Liver (tissue), 9 donors: ENCODE data around the gene HERPUD2. TPM values are rescaled to one million over a fixed set of nuclear protein-coding genes. Genes with fewer than 3 reads are reported as not detected.
"Not testable (repeated sequence)": the region's sequence is repeated elsewhere in the genome, so short reads cannot be mapped to it uniquely, and the experiment has no call there.

Source experiments
- DNase-seq: peaks from one replicate; pipeline ENCODE4 v3.0.0-alpha.2; 2017; ENCODE audit warnings: low spot score
- H3K27ac ChIP-seq, 2 donors: one replicate each; pipeline ENCODE4 v1.7.0; 2013; ENCODE audit warnings: inconsistent platforms in 2 of 2, low read length in 2 of 2, control low read depth in 1 of 2, low read depth in 1 of 2, mild to moderate bottlenecking in 1 of 2
- H3K27me3 ChIP-seq, 4 donors: one replicate each; pipeline versions ENCODE4 v1.6.1 to v1.7.0; 2013; ENCODE audit warnings: low read length in 3 of 4, inconsistent platforms in 1 of 4, mild to moderate bottlenecking in 1 of 4, moderate library complexity in 1 of 4; ENCODE audit not compliant: control insufficient read depth in 4 of 4, insufficient read depth in 4 of 4
- H3K36me3 ChIP-seq, 4 donors: one replicate each; pipeline versions ENCODE4 v1.6.1 to v1.7.0; 2013; ENCODE audit warnings: low read length in 3 of 4, mild to moderate bottlenecking in 3 of 4, low read depth in 1 of 4, moderate library complexity in 1 of 4; ENCODE audit not compliant: control insufficient read depth in 4 of 4, insufficient read depth in 3 of 4
- H3K4me1 ChIP-seq, 4 donors: one replicate each; pipeline versions ENCODE4 v1.6.1 to v1.7.0; 2013; ENCODE audit warnings: low read length in 3 of 4, mild to moderate bottlenecking in 3 of 4, moderate library complexity in 1 of 4; ENCODE audit not compliant: control insufficient read depth in 4 of 4, insufficient read depth in 4 of 4
- H3K4me3 ChIP-seq, 3 donors: one replicate each; pipeline versions ENCODE4 v1.6.1 to v1.7.0; 2013; ENCODE audit warnings: low read length in 3 of 3, control low read depth in 1 of 3, low read depth in 1 of 3, mild to moderate bottlenecking in 1 of 3
- H3K9ac ChIP-seq, 2 donors: one replicate each; pipeline ENCODE4 v1.7.0; 2013; ENCODE audit warnings: low read length in 2 of 2, mild to moderate bottlenecking in 2 of 2, moderate library complexity in 2 of 2, control low read depth in 1 of 2, low read depth in 1 of 2
- H3K9me3 ChIP-seq, 4 donors: one replicate each; pipeline versions ENCODE4 v1.6.1 to v1.7.0; 2013; ENCODE audit warnings: low read length in 3 of 4; ENCODE audit not compliant: control insufficient read depth in 4 of 4
- WGBS: extraction: QIAGEN DNeasy Blood & Tissue Kit; methylation state at CpG from one replicate; pipeline ENCODE4 v1.1.7; 2013; 5-methylcytosine and 5-hydroxymethylcytosine counted together
- polyA plus RNA-seq, 2 donors: library from polyadenylated mRNA; stranded (reverse) in 1 of 2; unstranded in 1 of 2; fragments of 200-250 nt in 1 of 2; fragments of >200 nt in 1 of 2; fragmentation: Nextera tagmentation in 1 of 2; extraction: Ambion mirVana in 1 of 2; gene quantifications; one replicate each; pipeline versions ENCODE4 v1.2.1 to v1.2.3, GENCODE V29; 2013 to 2015
- total RNA-seq, 2 donors: library from RNA; depleted of rRNA; stranded (reverse); fragments of >200 nt; gene quantifications; one replicate each; pipeline ENCODE4 v1.2.3, GENCODE V29; 2014
- donor health status: healthy.
- donor health status: healthy.
- donor health status: healthy.
- donor health status: healthy.
- donor health status: healthy.

The HERPUD2 gene
- total and polyA plus RNA-seq, 4 donors = 9.7 to 22.0 (median 13.7) TPM

- H3K4me1 ChIP-seq, H3K9ac ChIP-seq, H3K36me3 ChIP-seq, H3K9me3 ChIP-seq, H3K27me3 ChIP-seq, DNase-seq, H3K4me3 ChIP-seq, H3K27ac ChIP-seq: not testable (repeated sequence)
- WGBS = 88% methylated on average over 3 of the region's 3 CpGs
Measured at GRCh38 chr7:35584533-35584932, 110.4 kb downstream of the HERPUD2 start.

Other genes with a start within 250 kb of the HERPUD2 start
- gene SEPTIN7, start 105.9 kb upstream of the HERPUD2 start, total RNA-seq = 10 to 100 TPM; 51.0 to 60.6 TPM
- gene SEPTIN7, start 105.9 kb upstream of the HERPUD2 start, polyA plus RNA-seq = 10 to 100 TPM; 48.3 to 86.1 TPM